GM23338 (cell line): Measurements from ENCODE around the gene NUCB2.

ENCODE experiments used
- CREB1 ChIP-seq: fragments of 250-450 bp; sonication (Bioruptor Pico); IDR thresholded peaks from 2 replicates; pipeline ENCODE4 v1.5.0; 2020; ENCODE audit warnings: low read depth, mild to moderate bottlenecking, moderate library complexity
- CTCF ChIP-seq, 2 experiments: fragments of 200-600 bp in 1 of 2; sonication (generic) in 1 of 2; conservative IDR thresholded peaks; 2 replicates each; pipeline versions ENCODE4 v1.5.1 to v1.6.1; 2016 to 2017; ENCODE audit warnings: antibody characterized with exemption in 2 of 2, low read depth in 2 of 2, mild to moderate bottlenecking in 2 of 2, moderate library complexity in 1 of 2
- EZH2 ChIP-seq: fragments of 200-600 bp; sonication (generic); IDR thresholded peaks from one replicate; pipeline ENCODE4 v1.8.0; 2017; ENCODE audit warnings: antibody characterized with exemption, mild to moderate bottlenecking, low read depth; ENCODE audit not compliant: unreplicated experiment
- EZH2phosphoT487 ChIP-seq: fragments of 200-600 bp; sonication (generic); IDR thresholded peaks from one replicate; pipeline ENCODE4 v1.8.1; 2018; ENCODE audit warnings: antibody characterized with exemption; ENCODE audit not compliant: unreplicated experiment
- POLR2AphosphoS5 ChIP-seq: IDR thresholded peaks from 2 replicates; pipeline ENCODE4 v1.6.1; 2016; ENCODE audit warnings: antibody characterized with exemption, low read depth

- no peak for TF ChIP-seq POLR2AphosphoS5
- no peak for TF ChIP-seq CTCF (conservative IDR thresholded peaks at IDR 0.05; ENCODE audit: low read depth in 2 of 2)
- no peak for TF ChIP-seq CREB1 (CRISPR knock-in tag)
- TF ChIP-seq EZH2 = no peak
- TF ChIP-seq EZH2phosphoT487 = no peak
Observed at GRCh38 chr11:17230867-17231851, 45.4 kb upstream of the NUCB2 start.
